Stimulated activated CD4-positive, alpha-beta T cell treated with anti-CD3 and anti-CD28 coated beads, Interleukin-4, amount 100 ng/mL, for 1 hour (primary cell): ENCODE measurements around the gene FAM167B.
"Not testable (repeated sequence)": the region's sequence is repeated elsewhere in the genome, so short reads cannot be mapped to it uniquely, and the experiment has no call there.

Source experiments
- DNase-seq: peaks from one replicate; pipeline ENCODE4 v3.0.0-alpha.2; 2020

The FAM167B gene

DNA sequence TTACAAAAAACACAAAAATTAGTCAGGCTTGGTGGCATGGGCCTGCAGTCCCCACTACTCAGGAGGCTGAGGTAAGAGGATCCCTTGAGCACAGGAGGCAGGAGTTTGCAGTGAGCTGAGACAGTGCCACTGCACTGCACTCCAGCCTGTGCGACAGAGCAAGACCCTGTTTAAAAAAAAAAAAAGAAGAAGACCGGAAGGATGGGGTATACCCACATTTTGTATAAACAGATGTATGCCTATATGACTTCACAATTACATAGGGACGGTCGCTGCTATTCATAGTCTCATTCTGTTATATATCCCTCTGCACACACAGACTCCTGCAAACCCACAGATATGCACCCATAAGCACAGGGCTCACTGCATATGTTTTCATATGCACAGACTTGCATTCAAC, 16.7 kb downstream of the FAM167B start:
- DNase-seq, result no peak

GRCh38 chr1:32265846-32266245, 18.8 kb downstream of the FAM167B start:
- DNase-seq, result no peak

- DNase-seq, result no peak
These were observed 20.0 kb downstream of the FAM167B start for GRCh38 chr1:32266921-32267591.

GRCh38 chr1:32269744-32270143, 22.7 kb downstream of the FAM167B start:
- DNase-seq, result no peak

- peak; percentile 25 for DNase-seq
These were observed 25.8 kb downstream of the FAM167B start for GRCh38 chr1:32272557-32273390.

- DNase-seq, result peak; percentile 74
These were observed 26.6 kb downstream of the FAM167B start for GRCh38 chr1:32273391-32274208.

- DNase-seq, result no peak
These were observed 27.8 kb downstream of the FAM167B start for GRCh38 chr1:32274646-32275340.

DNA sequence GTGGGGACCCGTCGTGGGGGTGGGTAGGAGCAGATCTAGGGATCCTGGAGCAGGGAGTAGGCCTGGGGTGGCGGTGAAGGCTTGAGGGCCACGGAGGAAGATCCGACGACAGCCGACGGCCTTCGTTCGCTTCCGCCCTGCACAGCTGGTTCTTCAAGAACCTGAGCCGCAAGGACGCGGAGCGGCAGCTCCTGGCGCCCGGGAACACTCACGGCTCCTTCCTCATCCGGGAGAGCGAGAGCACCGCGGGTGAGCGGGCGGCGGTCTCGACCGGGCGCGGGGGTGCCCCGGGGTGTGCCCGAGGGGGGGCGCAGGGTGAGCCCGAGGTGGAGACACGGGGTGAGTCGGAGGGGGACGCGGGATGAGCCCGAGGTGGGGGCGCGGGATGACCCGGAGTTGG, 28.4 kb downstream of the FAM167B start:
- no peak for DNase-seq

GRCh38 chr1:32276032-32276782, 29.2 kb downstream of the FAM167B start:
- no peak for DNase-seq

GRCh38 chr1:32284777-32285176, 37.8 kb downstream of the FAM167B start:
- not testable (repeated sequence) for DNase-seq

DNA sequence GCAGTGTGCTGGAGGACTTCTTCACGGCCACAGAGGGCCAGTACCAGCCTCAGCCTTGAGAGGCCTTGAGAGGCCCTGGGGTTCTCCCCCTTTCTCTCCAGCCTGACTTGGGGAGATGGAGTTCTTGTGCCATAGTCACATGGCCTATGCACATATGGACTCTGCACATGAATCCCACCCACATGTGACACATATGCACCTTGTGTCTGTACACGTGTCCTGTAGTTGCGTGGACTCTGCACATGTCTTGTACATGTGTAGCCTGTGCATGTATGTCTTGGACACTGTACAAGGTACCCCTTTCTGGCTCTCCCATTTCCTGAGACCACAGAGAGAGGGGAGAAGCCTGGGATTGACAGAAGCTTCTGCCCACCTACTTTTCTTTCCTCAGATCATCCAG, 38.6 kb downstream of the FAM167B start:
- no peak for DNase-seq

GRCh38 chr1:32286763-32287162, 39.7 kb downstream of the FAM167B start:
- DNase-seq, result no peak

DNA sequence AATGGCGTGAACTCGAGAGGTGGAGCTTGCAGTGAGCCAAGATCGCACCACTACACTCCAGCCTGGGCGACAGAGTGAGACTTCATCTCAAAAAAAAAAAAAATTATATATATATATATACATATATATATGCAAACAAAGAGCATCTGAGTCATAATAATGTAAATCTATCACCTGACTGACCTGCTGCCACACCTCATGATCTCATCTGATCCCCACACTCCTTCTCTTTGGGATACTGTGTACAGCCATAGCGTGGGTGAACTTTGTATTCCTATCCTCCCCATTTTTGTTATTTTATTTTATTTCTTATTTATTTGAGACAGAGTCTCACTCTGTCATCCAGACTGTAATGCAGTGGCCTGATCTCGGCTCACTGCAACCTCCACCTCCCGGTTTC, 42.2 kb downstream of the FAM167B start:
- DNase-seq, result no peak

- no peak for DNase-seq
These were observed 44.2 kb downstream of the FAM167B start for GRCh38 chr1:32291145-32291707.

GRCh38 chr1:32291708-32292538, 44.9 kb downstream of the FAM167B start, which contains the start of gene HDAC1:
HDAC1 (plus strand) TSS chr1:32292083; CDS start chr1:32292170, 87 bp downstream.
- DNase-seq, result peak; percentile 96

- not testable (repeated sequence) for DNase-seq
These were observed 51.2 kb downstream of the FAM167B start for GRCh38 chr1:32298211-32298610.
